Caco-2 (cell line): Measurements from ENCODE around the gene HDAC10. TPM values are rescaled to one million over a fixed set of nuclear protein-coding genes. Genes with fewer than 3 reads are reported as not detected.

ENCODE experiments used
- BruUV-seq: library from RNA; stranded (reverse); fragments of 400-500 nt; replicated peaks from 2 replicates; lab custom pipeline; 2021; lab: Mats Ljungman, UMichigan
- CTCF ChIA-PET: fragments of 300-600 bp; sonication (Branson Sonifier 250); formaldehyde crosslinking; loops from one replicate; lab custom pipeline; 2022; ENCODE audit warnings: antibody characterized with exemption; lab: Charles Lee
- POLR2A ChIA-PET: fragments of 300-600 bp; sonication (Branson Sonifier 250); formaldehyde crosslinking; loops from one replicate; lab custom pipeline; 2022; ENCODE audit warnings: antibody characterized with exemption; lab: Charles Lee
- DNase-seq, 2 experiments: peaks; one replicate each; pipeline versions ENCODE4 v3.0.0 to v3.0.0-alpha.2; 2020 to 2022
- H3K27me3 ChIP-seq: replicated peaks from 2 replicates; pipeline ENCODE4 v1.6.0; 2011; ENCODE audit warnings: low read length; ENCODE audit not compliant: control insufficient read depth, insufficient read depth
- H3K36me3 ChIP-seq: 2 replicates; pipeline ENCODE4 v1.5.1; 2011; ENCODE audit warnings: low read length; ENCODE audit not compliant: control insufficient read depth, insufficient read depth
- H3K4me1 ChIP-seq: fragments of 250-450 bp; sonication (Bioruptor Pico); 2 replicates; pipeline ENCODE4 v1.5.1; 2020; ENCODE audit warnings: mild to moderate bottlenecking
- H3K4me3 ChIP-seq: 2 replicates; pipeline ENCODE4 v1.5.1; 2011; ENCODE audit warnings: low read depth, mild to moderate bottlenecking, control low read depth, low read length
- H3K9me3 ChIP-seq: fragments of 250-450 bp; sonication (Bioruptor Pico); 2 replicates; pipeline ENCODE4 v1.5.1; 2020; ENCODE audit warnings: mild to moderate bottlenecking, moderate library complexity
- H3K27ac Mint-ChIP-seq: one replicate; pipeline ENCODE4 v1.8.0; 2022; ENCODE audit warnings: mixed read lengths; ENCODE audit not compliant: unreplicated experiment
- H3K27me3 Mint-ChIP-seq: one replicate; pipeline ENCODE4 v1.8.0; 2022; ENCODE audit warnings: mixed read lengths; ENCODE audit not compliant: insufficient read depth, unreplicated experiment
- H3K36me3 Mint-ChIP-seq: one replicate; pipeline ENCODE4 v1.8.0; 2022; ENCODE audit warnings: mild to moderate bottlenecking, mixed read lengths; ENCODE audit not compliant: insufficient read depth, unreplicated experiment
- H3K4me1 Mint-ChIP-seq: one replicate; pipeline ENCODE4 v1.8.0; 2022; ENCODE audit warnings: low read depth, mixed read lengths; ENCODE audit not compliant: unreplicated experiment
- H3K4me3 Mint-ChIP-seq: one replicate; pipeline ENCODE4 v1.8.0; 2022; ENCODE audit warnings: mild to moderate bottlenecking, moderate library complexity, mixed read lengths; ENCODE audit not compliant: unreplicated experiment
- H3K9me3 Mint-ChIP-seq: one replicate; pipeline ENCODE4 v1.8.0; 2022; ENCODE audit warnings: mixed read lengths; ENCODE audit not compliant: unreplicated experiment
- intact Hi-C: fragments of 100-400 bp; cut with micrococcal nuclease; formaldehyde crosslinking; loops from one replicate; pipeline ENCODE4 v1.10.0; 2022; ENCODE audit not compliant: unreplicated experiment
- total RNA-seq: library from RNA; stranded (reverse); gene quantifications from 2 replicates; pipeline ENCODE4 v1.2.3, GENCODE V29; 2022
- TF ChIP-seq, protein P1 (sequence below), 2 experiments: fragments of 200-600 bp in 1 of 2; IDR thresholded peaks; 1 replicate in 1 of 2; 2 replicates in 1 of 2; pipeline versions ENCODE4 v1.5.1 to v1.8.0; 2011 to 2022; ENCODE audit warnings: antibody characterized with exemption in 1 of 2, control low read depth in 1 of 2, inconsistent platforms in 1 of 2, low read depth in 1 of 2, low read length in 1 of 2, mild to moderate bottlenecking in 1 of 2, moderate library complexity in 1 of 2; ENCODE audit not compliant: insufficient read depth in 1 of 2, severe bottlenecking in 1 of 2, unreplicated experiment in 1 of 2

Gene HDAC10
- total RNA-seq, 1 experiment from 2014 or later: 63.5 TPM

- intact Hi-C loops: no loop called here
- TF ChIP-seq, protein P1, sequence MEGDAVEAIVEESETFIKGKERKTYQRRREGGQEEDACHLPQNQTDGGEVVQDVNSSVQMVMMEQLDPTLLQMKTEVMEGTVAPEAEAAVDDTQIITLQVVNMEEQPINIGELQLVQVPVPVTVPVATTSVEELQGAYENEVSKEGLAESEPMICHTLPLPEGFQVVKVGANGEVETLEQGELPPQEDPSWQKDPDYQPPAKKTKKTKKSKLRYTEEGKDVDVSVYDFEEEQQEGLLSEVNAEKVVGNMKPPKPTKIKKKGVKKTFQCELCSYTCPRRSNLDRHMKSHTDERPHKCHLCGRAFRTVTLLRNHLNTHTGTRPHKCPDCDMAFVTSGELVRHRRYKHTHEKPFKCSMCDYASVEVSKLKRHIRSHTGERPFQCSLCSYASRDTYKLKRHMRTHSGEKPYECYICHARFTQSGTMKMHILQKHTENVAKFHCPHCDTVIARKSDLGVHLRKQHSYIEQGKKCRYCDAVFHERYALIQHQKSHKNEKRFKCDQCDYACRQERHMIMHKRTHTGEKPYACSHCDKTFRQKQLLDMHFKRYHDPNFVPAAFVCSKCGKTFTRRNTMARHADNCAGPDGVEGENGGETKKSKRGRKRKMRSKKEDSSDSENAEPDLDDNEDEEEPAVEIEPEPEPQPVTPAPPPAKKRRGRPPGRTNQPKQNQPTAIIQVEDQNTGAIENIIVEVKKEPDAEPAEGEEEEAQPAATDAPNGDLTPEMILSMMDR (IDR thresholded peaks at IDR 0.05; ENCODE audit: insufficient read depth in 1 of 2, low read depth in 1 of 2, low read length in 1 of 2, severe bottlenecking in 1 of 2, unreplicated experiment in 1 of 2): no peak
- peaks cover 9% of the 10 kb centered on the region for H3K36me3 ChIP-seq
- H3K4me1 ChIP-seq: peaks cover 14% of the 10 kb centered on the region
- H3K4me3 Mint-ChIP-seq: no peak overlapping the region
- BruUV-seq: no TSS peak
- no peaks in the 10 kb centered on the region for H3K27me3 Mint-ChIP-seq
- ChIA-PET POLR2A (no interaction called here), CTCF (no interaction called here)
- no peaks in the 10 kb centered on the region for H3K9me3 Mint-ChIP-seq
- DNase-seq: no peak
- no peaks in the 10 kb centered on the region for H3K9me3 ChIP-seq
- H3K4me3 ChIP-seq: no peak overlapping the region
- H3K27ac Mint-ChIP-seq: no peak overlapping the region
- no peaks in the 10 kb centered on the region for H3K27me3 ChIP-seq
- H3K4me1 Mint-ChIP-seq: no peaks in the 10 kb centered on the region
- peaks cover 53% of the 10 kb centered on the region for H3K36me3 Mint-ChIP-seq
Measured at GRCh38 chr22:50286701-50287318, 35.7 kb upstream of the HDAC10 start.

DNA sequence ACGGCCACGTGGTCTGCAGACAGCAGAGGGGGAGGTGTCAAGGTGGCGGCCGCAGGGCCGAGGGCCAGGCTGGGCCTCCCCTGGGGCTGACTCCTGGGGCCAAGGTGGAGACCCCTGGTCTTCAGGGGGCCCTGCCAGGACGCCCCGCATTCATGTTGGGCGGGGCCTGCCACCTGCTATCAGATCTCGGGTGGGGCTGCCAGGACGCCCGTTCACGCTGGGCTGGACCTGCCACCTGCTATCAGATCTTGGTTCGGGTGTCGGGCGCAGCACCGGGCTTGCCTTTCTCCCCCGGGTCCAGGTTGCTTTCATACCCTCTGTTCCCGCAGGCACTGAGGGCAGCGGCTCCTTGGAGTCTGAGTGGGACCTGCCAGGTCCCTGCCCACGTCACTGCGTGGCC lies 35.2 kb upstream of the HDAC10 start:
- TF ChIP-seq, protein P1 (IDR thresholded peaks at IDR 0.05; ENCODE audit: insufficient read depth in 1 of 2, low read depth in 1 of 2, low read length in 1 of 2, severe bottlenecking in 1 of 2, unreplicated experiment in 1 of 2): no peak
- no peak overlapping the region for H3K27ac Mint-ChIP-seq
- H3K4me1 Mint-ChIP-seq: no peaks in the 10 kb centered on the region
- H3K27me3 Mint-ChIP-seq: no peaks in the 10 kb centered on the region
- Histone ChIP-seq H3K27me3 (no peaks in the 10 kb centered on the region), H3K4me3 (no peak overlapping the region), H3K36me3 (peaks cover 12% of the 10 kb centered on the region), H3K9me3 (no peaks in the 10 kb centered on the region), H3K4me1 (peaks cover 18% of the 10 kb centered on the region)
- ChIA-PET POLR2A (no interaction called here), CTCF (no interaction called here)
- H3K9me3 Mint-ChIP-seq: no peaks in the 10 kb centered on the region
- peaks cover 49% of the 10 kb centered on the region for H3K36me3 Mint-ChIP-seq
- no TSS peak for BruUV-seq
- intact Hi-C loops: no loop called here
- no peak overlapping the region for H3K4me3 Mint-ChIP-seq
- no peak for DNase-seq

DNA sequence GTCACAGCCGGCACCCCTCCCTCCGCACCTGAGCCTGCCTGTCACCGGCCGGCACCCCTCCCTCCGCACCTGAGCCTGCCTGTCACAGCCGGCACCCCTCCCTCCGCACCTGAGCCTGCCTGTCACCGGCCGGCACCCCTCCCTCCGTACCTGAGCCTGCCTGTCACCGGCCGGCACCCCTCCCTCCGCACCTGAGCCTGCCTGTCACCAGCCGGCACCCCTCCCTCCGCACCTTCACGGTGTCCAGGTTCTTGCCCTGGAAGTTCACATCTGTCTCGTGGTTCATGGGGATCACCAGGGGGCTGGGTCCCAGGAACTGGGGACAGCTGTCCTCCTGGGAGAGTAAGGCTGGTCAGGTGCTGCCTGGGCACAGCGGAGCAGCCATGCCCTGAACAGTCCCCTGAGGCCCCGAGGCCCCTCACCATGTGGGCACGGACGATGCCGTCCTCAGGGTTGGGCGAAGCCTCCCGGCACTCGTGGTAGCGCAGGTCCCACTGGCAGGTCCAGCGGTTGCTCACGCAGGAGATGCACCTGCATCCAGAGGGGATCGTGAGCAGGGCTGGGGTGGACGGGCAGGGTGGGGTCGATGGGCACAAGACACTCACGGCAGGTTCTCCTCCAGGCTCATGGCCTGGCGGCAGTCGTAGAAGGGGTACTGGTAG lies 34.6 kb upstream of the HDAC10 start:
- DNase-seq: no peak
- no peak overlapping the region for H3K27ac Mint-ChIP-seq
- ChIA-PET POLR2A (no interaction called here), CTCF (no interaction called here)
- no peaks in the 10 kb centered on the region for H3K9me3 ChIP-seq
- H3K4me3 ChIP-seq: no peak overlapping the region
- H3K4me1 ChIP-seq: peaks cover 18% of the 10 kb centered on the region
- TF ChIP-seq, protein P1 (IDR thresholded peaks at IDR 0.05; ENCODE audit: insufficient read depth in 1 of 2, low read depth in 1 of 2, low read length in 1 of 2, severe bottlenecking in 1 of 2, unreplicated experiment in 1 of 2): no peak
- peaks cover 49% of the 10 kb centered on the region for H3K36me3 Mint-ChIP-seq
- no TSS peak for BruUV-seq
- no peaks in the 10 kb centered on the region for H3K9me3 Mint-ChIP-seq
- no peak overlapping the region for H3K4me3 Mint-ChIP-seq
- H3K4me1 Mint-ChIP-seq: no peaks in the 10 kb centered on the region
- no peaks in the 10 kb centered on the region for H3K27me3 Mint-ChIP-seq
- intact Hi-C loops: no loop called here
- peaks cover 10% of the 10 kb centered on the region for H3K36me3 ChIP-seq
- no peaks in the 10 kb centered on the region for H3K27me3 ChIP-seq
